Osteocyte (in vitro differentiated cells): ENCODE measurements around the gene NTF3. TPM values are rescaled to one million over a fixed set of nuclear protein-coding genes. Genes with fewer than 3 reads are reported as not detected.

ENCODE experiments used
- DNase-seq: peaks from one replicate; pipeline ENCODE4 v3.0.0; 2021; ENCODE audit warnings: mixed read lengths; ENCODE audit not compliant: unreplicated experiment; ENCODE audit errors: extremely low spot score
- H3K27ac Mint-ChIP-seq: one replicate; pipeline ENCODE4 v1.8.0; 2021; ENCODE audit warnings: mild to moderate bottlenecking, mixed read lengths; ENCODE audit not compliant: unreplicated experiment
- H3K27me3 Mint-ChIP-seq: one replicate; pipeline ENCODE4 v1.8.0; 2021; ENCODE audit warnings: mixed read lengths; ENCODE audit not compliant: unreplicated experiment
- H3K36me3 Mint-ChIP-seq: one replicate; pipeline ENCODE4 v1.8.0; 2021; ENCODE audit warnings: mixed read lengths; ENCODE audit not compliant: unreplicated experiment
- H3K4me1 Mint-ChIP-seq: one replicate; pipeline ENCODE4 v1.8.0; 2021; ENCODE audit warnings: mixed read lengths; ENCODE audit not compliant: unreplicated experiment
- H3K4me3 Mint-ChIP-seq: one replicate; pipeline ENCODE4 v1.8.0; 2021; ENCODE audit warnings: mild to moderate bottlenecking, moderate library complexity, mixed read lengths; ENCODE audit not compliant: unreplicated experiment
- H3K9me3 Mint-ChIP-seq: one replicate; pipeline ENCODE4 v1.8.0; 2021; ENCODE audit warnings: mixed read lengths; ENCODE audit not compliant: unreplicated experiment
- CTCF ChIP-seq: fragments of 200-600 bp; sonication (generic); IDR thresholded peaks from 2 replicates; pipeline ENCODE4 v1.5.0; 2021; ENCODE audit warnings: antibody characterized with exemption, mild to moderate bottlenecking, moderate library complexity
- long read RNA-seq: library from polyadenylated mRNA; unstranded; transcript quantifications from one replicate; pipeline ENCODE4 v2.0.0, GENCODE V29; 2021
- total RNA-seq: library from RNA; stranded (reverse); gene quantifications from 2 replicates; pipeline ENCODE4 v1.2.1, GENCODE V29; 2021

NTF3 gene
- total RNA-seq, result 1.1 and 1.2 TPM in 2 replicates
- long read RNA-seq, partial matches to known transcripts, result 0 of 4 reads
- long read RNA-seq, other reads (novel, unspliced or antisense), result 0 of 4 reads

GRCh38 chr12:5432011-5432400, at the start of gene NTF3:
NTF3 (plus strand) TSS chr12:5432108; CDS start chr12:5432325, 217 bp downstream.
- Mint-ChIP-seq H3K36me3 (no peaks in the 10 kb centered on the region), H3K9me3 (no peaks in the 10 kb centered on the region), H3K4me3 (peak within 1 kb of the TSS; percentile 83), H3K4me1 (peaks cover 24% of the 10 kb centered on the region), H3K27ac (no peak within 1 kb of the TSS), H3K27me3 (peaks cover 51% of the 10 kb centered on the region)
- DNase-seq, result no peak
- TF ChIP-seq CTCF, result no peak

- H3K9me3 Mint-ChIP-seq, result no peaks in the 10 kb centered on the region
- TF ChIP-seq CTCF, result no peak
- H3K4me3 Mint-ChIP-seq, result no peak overlapping the region
- no peaks in the 10 kb centered on the region for H3K4me1 Mint-ChIP-seq
- no peaks in the 10 kb centered on the region for H3K36me3 Mint-ChIP-seq
- H3K27me3 Mint-ChIP-seq, result peaks cover 1% of the 10 kb centered on the region
- no peak for DNase-seq
- H3K27ac Mint-ChIP-seq, result no peak overlapping the region
Observed at GRCh38 chr12:5384015-5384414, 47.9 kb upstream of the NTF3 start.

DNA sequence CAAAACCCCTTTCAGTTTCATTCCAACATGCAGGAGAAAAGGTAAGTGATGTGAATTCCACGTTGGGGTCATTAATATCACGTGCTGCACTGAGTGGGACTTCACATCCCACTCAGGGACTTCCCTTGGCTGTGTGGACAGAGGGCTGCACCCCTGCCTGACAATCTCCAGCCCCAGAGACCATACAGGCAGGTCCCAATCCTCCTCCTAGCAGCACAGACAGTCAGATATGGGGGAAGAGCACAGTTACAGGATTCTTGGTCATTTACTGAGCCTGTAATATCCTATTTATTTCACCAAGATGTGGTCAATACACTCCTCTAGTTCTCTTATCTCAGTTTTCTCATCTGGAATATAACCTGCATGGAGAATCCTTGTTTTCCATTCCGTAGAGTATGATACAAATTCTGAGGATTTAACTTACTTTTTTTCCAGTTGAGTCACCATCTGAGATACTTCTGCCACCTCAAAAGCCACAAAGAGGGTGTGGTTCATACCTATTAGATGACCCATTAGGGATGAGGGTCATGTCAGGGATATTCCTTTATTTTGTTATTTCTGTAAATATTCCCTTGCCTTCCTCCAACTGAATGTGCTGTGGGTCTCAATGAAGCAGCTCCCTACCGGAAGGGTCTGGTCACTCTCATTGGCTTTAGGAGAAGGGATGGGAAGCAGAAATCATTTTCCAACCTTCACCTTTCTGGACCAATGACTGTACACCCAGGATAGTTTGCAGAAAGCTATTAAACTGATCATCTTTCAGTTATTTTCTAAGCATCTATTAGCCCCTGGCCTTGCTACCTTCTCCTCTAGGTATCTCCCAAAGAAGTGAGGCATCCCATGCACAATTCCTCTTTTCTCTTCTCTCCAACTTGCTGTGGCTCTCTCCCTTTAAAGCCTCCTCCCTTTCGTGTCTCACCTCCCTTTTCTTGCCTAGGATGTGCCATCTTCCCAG, 43.0 kb upstream of the NTF3 start:
- Mint-ChIP-seq H3K4me3 (no peak overlapping the region), H3K4me1 (no peaks in the 10 kb centered on the region), H3K36me3 (no peaks in the 10 kb centered on the region), H3K9me3 (no peaks in the 10 kb centered on the region), H3K27ac (no peak overlapping the region), H3K27me3 (no peaks in the 10 kb centered on the region)
- no peak for TF ChIP-seq CTCF
- no peak for DNase-seq

GRCh38 chr12:5390174-5390799, 41.6 kb upstream of the NTF3 start:
- no peak for TF ChIP-seq CTCF
- Mint-ChIP-seq H3K27ac (no peak overlapping the region), H3K27me3 (no peaks in the 10 kb centered on the region), H3K9me3 (no peaks in the 10 kb centered on the region), H3K4me3 (no peak overlapping the region), H3K36me3 (no peaks in the 10 kb centered on the region), H3K4me1 (no peaks in the 10 kb centered on the region)
- DNase-seq, result no peak

GRCh38 chr12:5391653-5392052, 40.3 kb upstream of the NTF3 start:
- TF ChIP-seq CTCF, result no peak
- DNase-seq, result no peak
- Mint-ChIP-seq H3K36me3 (no peaks in the 10 kb centered on the region), H3K4me3 (no peak overlapping the region), H3K4me1 (no peaks in the 10 kb centered on the region), H3K9me3 (no peaks in the 10 kb centered on the region), H3K27ac (no peak overlapping the region), H3K27me3 (no peaks in the 10 kb centered on the region)
